Small intestine (tissue), 7 donors: ENCODE data around the gene NKX2-4. TPM values are rescaled to one million over a fixed set of nuclear protein-coding genes. Genes with fewer than 3 reads are reported as not detected.

Source experiments
- DNase-seq, 2 donors: peaks; one replicate each; pipeline versions ENCODE4 v3.0.0 to v3.0.0-alpha.2; 2013
- FAIRE-seq: peaks from 2 replicates; lab custom pipeline; 2012; peaks lifted over from hg19 to GRCh38; lab: Jason Lieb, UNC
- H3K27ac ChIP-seq, 3 donors: one replicate each; pipeline ENCODE4 v1.5.1; 2013; ENCODE audit warnings: low read length in 2 of 3, mild to moderate bottlenecking in 2 of 3, control low read depth in 1 of 3, inconsistent platforms in 1 of 3, low read depth in 1 of 3, moderate library complexity in 1 of 3
- H3K27me3 ChIP-seq, 3 donors: one replicate each; pipeline ENCODE4 v1.6.1; 2013; ENCODE audit warnings: low read length in 3 of 3, inconsistent platforms in 1 of 3; ENCODE audit not compliant: control insufficient read depth in 3 of 3, insufficient read depth in 3 of 3
- H3K36me3 ChIP-seq, 3 donors: one replicate each; pipeline ENCODE4 v1.6.1; 2013; ENCODE audit warnings: low read length in 3 of 3, inconsistent platforms in 1 of 3, low read depth in 1 of 3, mild to moderate bottlenecking in 1 of 3, moderate library complexity in 1 of 3; ENCODE audit not compliant: control insufficient read depth in 3 of 3, insufficient read depth in 2 of 3
- H3K4me1 ChIP-seq, 3 donors: one replicate each; pipeline ENCODE4 v1.6.1; 2013; ENCODE audit warnings: low read length in 2 of 3, inconsistent platforms in 1 of 3, low read depth in 1 of 3, mild to moderate bottlenecking in 1 of 3, moderate library complexity in 1 of 3; ENCODE audit not compliant: control insufficient read depth in 3 of 3, insufficient read depth in 2 of 3
- H3K4me3 ChIP-seq, 3 donors: one replicate each; pipeline ENCODE4 v1.5.1; 2013; ENCODE audit warnings: low read length in 3 of 3, control low read depth in 1 of 3, inconsistent platforms in 1 of 3, low read depth in 1 of 3, mild to moderate bottlenecking in 1 of 3, moderate library complexity in 1 of 3
- H3K9me3 ChIP-seq, 2 donors: one replicate each; pipeline ENCODE4 v1.6.1; 2013; ENCODE audit warnings: low read depth in 1 of 2, low read length in 1 of 2; ENCODE audit not compliant: control insufficient read depth in 2 of 2, insufficient read depth in 1 of 2
- polyA plus RNA-seq, 4 donors: library from polyadenylated mRNA; stranded (reverse) in 3 of 4; unstranded in 1 of 4; fragments of 200-250 nt in 3 of 4; fragments of 120-200 nt in 1 of 4; gene quantifications; one replicate each; pipeline versions ENCODE4 v1.2.1 to v1.2.3, GENCODE V29; 2013
- donor health status: healthy with polysubstance abuse.
- donor health status: control.
- donor health status: control.
- donor health status: Bipolar disorder and iron deficiency.
- donor health status: healthy.

Gene NKX2-4
- polyA plus RNA-seq, 4 donors: not detected

GRCh38 chr20:21352703-21353102 lies 44.6 kb downstream of the NKX2-4 start:
- DNase-seq (no peak), FAIRE-seq (no peak)
- Histone ChIP-seq H3K4me1 (no peaks in the 10 kb centered on the region), H3K36me3 (peaks cover 3 to 16% (median 8%) of the 10 kb centered on the region in 3 donors), H3K9me3 (no peaks in the 10 kb centered on the region), H3K4me3 (no peak overlapping the region), H3K27ac (no peak overlapping the region), H3K27me3 (no peaks in the 10 kb centered on the region)

Other genes starting within 250 kb of the NKX2-4 start
- gene XRN2, start 94.2 kb downstream of the NKX2-4 start, polyA plus RNA-seq: 10 to 100 TPM; 21.9 to 51.2 (median 26.3) TPM
- 1 to 10 TPM in 2 of 4 donors, under 1 TPM in 2; 0.54 to 3.7 (median 0.88) TPM for gene NKX2-2, start 116.5 kb upstream of the NKX2-4 start, polyA plus RNA-seq